ENCODE measurements around the gene GSTO2. TPM values are rescaled to one million over a fixed set of nuclear protein-coding genes. Genes with fewer than 3 reads are reported as not detected.
A peak's percentile ranks its signal among the peaks of the same experiment; 100 is the strongest.

The GSTO2 gene
- polyA plus RNA-seq, 3 donors = 27.9 to 49.0 (median 37.7) TPM

DNA sequence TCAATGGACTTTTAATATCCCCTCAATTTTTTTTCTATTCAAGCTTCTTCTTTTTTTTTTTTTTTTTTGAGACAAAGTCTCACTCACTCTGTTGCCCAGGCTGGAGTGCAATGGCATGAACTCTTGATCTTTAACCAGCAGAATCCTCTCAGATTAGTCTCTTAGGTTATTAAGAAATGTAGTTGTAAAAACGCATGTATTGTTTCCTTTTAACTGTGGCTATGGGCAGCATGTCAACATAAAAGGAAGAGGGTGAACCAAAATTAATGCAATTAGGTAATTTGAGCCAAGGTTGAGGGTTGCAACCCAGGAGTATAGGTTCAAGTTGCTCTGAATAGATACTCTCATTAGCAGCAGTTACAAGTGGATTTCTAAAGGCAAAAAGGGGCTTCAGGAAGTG lies 18.6 kb upstream of the GSTO2 start:
- no peak for DNase-seq

DNA sequence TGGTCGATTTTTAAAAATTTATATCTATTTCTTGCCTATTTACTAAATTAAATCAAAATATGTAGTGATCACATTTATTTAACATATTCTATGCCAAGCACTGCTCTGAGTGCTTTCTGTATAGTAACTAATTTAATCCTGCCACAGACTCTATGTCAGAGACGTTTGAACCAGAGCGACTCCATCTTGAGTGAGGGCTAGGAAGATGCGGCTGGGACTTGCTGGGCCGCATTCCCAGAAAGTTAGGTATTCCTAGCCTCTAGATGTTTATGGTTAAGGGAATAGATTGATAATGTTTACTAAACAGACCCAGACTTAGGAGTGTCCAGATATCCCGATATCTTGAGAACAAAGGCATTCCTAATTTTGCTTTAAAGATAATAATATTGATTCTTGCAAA lies 17.5 kb upstream of the GSTO2 start:
- no peak for DNase-seq

DNA sequence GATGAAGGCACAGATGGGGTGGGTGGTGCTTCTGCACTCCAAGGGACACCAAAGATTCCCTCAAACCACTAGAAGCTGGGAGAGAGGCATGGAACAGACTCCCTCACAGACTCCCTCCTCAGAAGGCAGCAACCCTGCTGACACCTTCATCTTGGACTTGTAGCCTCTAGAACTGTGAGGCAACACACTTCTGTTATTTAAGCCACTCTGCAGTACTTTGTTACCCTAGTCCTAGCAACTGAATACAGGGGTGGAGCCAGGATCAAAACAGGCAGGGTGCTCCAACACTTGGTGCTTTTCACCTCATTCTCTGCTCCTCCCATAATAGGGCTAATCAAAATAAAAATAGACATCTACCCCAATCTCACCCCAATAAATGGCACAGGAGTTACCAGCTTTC lies 16.6 kb upstream of the GSTO2 start:
- DNase-seq = no peak

DNA sequence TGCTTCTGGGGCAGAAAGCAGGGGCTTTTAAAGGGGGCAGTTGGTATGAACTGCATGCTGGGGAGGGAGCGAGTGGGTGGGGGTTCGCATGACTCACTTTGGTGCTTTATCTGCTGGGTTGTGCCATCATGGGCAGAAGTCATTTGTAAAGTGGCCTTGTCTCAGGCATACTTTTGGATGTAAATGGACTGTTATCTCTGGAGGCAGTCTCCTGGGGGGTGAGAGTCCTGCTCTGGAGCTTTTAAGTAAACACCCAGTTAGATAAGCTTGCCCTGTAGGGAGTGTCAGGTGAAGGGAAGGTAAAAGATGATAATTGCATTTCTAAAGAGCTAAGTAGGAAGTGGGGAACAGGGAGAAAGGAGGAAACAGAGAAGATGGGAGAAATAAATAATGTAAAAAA lies 15.9 kb upstream of the GSTO2 start:
- DNase-seq = no peak

DNA sequence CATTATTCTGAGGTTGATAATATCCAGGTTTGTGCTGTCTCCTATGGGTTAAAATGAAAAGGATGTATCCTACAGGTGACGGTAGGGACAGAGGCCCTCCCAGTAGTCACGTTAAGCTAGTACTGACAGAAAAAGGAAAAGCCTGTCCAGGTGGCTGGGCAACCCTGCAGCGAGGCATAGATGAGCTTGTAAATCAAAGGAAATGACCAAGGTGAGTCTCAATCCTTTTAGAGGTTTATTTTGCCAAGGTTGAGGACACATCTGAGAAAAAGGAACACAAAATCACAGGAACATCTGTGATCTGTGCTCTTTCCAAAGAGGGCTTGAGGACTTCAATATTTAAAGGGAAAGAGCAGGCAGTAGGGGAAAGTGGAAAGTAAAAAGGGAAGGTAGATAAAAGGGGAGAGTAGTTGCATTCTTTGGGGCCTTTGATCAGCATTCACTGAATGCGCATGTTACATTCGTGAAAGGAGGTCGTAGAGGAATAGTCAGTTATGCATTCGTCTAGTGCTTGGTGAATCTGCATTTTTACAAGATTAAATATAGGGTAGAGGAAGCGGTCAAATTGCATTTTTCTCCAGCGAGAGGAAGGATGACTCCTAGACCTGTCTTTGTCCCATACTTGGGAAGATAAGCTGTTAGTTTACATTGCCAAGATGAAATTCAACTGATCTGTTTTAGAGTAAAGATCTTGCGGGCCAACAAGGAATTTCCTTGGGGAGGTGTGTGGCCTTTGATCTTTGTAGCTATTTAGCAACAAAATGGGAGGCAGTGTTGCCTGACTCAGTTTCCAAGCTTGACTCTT lies 15.2 kb upstream of the GSTO2 start:
- DNase-seq = no peak

DNA sequence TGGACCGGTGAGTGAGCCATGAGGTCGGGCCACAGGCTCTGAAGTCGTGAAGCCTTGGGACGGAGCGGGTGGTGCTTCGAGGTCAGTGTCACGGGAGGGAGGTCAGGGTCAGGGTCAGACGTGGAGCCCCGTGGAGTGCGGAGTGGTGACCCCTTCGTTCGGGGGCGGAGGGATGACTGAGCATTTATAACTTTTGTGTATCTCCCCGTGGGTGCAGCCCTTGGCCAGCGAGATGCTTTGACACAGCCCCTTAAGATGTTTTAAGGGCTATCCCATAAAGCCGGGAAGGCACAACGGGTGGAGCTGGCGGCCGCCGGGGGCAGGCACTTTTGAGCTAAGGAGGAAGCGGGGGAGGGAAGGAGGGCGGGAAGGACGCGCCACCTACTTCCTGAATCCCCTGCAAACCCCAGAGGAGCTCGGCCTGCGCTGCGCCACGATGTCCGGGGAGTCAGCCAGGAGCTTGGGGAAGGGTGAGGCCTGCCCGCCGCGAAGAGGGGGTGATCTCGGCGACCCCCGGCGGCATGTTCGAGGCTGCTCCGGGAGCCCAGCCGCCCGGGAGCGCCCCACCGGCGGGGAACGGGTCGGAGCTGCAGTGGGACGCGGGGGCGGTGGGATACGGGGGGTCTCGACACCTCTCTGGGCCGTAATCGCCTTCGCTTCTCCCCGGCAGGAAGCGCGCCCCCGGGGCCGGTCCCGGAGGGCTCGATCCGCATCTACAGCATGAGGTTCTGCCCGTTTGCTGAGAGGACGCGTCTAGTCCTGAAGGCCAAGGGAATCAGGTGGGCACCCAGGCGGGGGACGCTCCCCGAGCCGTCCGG lies 14.3 kb upstream of the GSTO2 start, which contains the start of gene GSTO1:
Gene GSTO1, plus strand, starts transcription at position 400 of the 818 bp plus-strand sequence. Its CDS starts 37 bp downstream, at position 437.
- DNase-seq = peak; percentile 52

DNA sequence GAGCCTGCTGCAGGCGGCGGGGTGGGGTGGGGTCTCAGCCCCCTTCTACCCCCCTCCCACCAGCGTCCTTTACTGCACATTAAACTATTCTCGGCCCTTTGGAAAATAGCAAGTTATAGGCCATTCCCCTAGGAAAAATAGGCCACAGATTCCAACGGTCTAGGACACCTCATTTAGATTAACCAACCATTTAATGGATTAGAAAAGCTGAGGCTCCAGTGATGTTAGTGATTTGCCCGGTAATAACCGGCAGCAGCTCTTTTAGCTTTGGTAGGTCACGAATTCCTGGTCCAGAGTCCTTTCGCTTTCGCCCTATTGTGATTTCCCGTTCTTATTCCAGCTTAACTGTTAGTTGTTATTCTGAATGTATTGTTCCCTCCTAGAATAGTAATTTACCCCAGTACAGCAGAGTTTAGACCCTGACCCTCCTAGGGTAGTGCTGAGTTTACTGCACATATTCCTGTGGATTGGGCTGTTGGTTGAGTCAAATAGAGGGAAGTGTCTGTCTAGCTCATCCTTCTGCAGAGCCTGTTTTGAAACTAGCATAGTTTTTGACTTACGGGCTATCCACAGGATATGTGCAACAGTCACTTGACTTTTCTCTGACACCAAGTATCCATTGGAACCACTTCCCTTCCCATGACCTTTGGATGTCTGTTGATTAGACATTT lies 13.5 kb upstream of the GSTO2 start:
- no peak for DNase-seq

DNA sequence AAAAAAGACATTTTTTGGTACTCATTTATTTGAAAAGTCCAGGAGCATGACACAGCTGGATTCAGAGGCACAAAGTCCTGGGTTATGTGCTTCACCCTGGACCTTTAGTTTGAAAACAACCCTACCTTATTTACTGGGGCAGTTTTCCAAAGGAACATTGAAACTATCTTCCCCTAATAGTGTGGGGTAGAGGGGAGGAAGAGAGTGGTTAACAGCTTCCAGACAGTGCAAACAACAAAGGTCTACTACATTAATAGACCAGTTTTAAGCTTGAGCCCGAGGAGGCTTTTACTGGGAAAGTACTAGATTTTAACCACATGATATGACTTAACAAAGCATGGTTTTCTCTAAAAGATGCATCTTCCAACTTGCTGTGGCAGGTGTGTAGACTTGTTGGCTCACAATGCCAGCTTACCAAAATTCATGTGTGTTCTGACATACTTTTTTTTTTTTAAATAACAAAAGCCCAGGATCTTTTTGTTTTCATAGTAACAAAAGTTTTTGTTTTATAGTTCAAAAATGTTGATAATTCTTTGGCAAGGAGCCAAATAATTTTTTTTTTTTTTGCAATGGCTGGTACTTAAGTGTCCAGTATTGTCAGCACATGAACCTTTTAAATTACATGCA lies 12.5 kb upstream of the GSTO2 start:
- no peak for DNase-seq

DNA sequence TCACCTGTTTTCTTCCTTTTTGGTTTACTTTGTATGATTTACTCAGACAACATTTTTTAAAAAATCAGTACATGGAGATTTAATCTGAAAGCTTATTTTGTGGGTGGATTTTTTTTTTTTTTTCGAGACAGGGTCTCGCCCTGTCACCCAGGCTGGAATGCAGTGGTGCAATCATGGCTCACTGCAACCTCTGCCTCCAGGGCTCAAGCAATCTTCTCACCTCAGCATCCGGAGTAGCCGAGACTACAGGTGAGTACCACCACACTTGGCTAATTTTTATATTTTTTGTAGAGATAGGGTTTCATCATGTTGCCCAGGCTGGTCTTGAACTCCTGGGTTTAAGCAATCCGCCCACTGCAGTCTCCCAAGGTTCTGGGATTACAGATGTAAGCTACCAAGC lies 11.7 kb upstream of the GSTO2 start:
- no peak for DNase-seq

DNA sequence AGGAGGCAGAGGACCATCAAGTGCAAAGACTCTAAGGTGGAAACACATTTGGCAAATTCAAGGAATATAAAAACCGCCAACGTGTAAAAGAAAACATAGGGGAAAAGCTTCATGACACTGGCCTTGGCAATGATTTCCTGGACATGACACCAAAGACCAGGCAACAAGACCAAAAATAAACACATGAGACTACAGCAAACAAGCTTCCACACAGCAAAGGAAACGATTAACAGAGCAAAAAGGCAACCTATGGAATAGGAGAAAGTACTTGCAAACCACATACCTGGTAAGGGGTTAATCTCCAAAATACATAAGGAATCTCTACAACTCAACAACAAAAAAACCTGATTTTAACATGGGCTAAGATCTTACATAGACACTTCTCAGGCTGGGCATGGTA lies 10.8 kb upstream of the GSTO2 start:
- no peak for DNase-seq

DNA sequence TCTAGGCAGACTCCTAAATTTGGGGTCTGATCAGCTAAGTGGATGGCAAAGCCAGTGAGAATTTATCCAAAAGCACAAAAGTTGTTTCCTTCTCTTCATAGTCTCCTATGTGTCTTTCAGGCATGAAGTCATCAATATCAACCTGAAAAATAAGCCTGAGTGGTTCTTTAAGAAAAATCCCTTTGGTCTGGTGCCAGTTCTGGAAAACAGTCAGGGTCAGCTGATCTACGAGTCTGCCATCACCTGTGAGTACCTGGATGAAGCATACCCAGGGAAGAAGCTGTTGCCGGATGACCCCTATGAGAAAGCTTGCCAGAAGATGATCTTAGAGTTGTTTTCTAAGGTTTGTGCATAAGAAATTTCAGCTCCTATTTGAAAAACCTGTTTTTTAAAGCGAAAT lies 9.5 kb upstream of the GSTO2 start:
- no peak for DNase-seq

DNA sequence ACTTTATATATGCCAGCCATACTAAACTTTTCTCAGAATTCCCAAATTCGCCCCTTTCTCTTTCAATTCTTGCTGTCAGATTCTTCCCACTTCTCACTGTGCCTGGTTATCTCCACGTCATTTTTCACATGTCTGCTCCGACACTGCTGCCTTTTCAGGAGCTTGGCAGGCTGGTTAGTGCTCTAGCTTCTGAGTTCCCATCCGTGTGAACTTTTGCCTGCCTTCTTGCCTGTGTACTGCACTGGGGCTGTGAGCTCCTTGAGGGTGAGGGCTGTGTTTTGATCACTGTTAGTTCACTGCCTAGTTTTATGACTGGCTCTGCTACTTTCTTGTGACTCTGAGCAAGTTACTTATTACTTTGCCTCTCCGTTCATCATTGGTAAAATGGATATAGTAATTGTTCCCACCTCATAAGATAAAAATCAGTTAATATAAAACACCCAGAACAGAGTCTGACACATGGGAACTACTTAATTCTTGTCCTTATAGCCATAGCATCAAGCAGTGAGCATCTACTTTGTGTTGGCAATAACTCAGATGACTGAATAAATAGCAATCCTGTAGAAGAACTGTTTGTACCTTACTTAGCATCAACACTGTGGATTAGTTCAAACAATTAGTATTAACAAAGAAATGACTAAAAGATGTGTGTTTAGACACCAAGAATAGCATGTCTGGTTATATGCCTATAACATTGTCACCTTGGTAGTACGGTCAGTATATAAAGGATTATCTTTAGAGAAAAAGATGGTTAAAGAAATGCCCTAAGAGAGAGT lies 8.8 kb upstream of the GSTO2 start:
- no peak for DNase-seq

DNA sequence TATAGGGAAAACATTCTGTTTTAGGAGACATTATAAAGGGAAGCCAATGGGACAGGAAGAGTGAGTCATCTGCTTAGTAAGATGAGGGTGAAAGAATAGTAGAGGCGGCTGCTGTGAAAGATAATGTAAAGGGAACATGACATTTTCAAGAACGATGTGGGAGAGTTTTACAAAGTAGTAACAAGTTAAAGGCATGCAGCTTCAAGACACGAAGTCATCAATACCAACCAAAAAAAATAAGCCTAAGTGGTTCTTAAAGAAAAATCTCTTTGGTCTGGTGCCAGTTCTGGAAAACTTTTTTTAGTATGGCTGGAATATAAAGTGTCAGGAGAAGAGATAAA lies 8.2 kb upstream of the GSTO2 start:
- DNase-seq = no peak

DNA sequence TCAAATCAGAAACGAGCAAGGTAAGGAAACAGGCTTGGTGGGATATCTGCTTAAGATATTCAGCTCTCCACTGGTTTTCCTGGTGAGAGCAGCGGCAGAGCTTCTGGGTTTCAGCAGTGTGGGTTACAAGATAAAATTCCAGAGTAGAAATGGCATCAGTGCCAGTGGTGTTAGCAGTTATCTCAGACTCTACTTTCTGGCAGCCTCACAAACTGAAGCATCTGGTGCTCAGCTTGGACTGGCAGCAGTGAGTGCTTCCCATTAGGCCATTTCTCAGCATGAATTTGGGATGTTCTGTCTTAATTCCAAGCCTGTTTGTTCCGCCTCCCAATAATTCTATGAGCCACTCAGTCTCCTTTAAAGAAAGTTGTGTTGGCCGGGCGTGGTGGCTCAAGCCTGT lies 6.9 kb upstream of the GSTO2 start:
- DNase-seq = no peak

DNA sequence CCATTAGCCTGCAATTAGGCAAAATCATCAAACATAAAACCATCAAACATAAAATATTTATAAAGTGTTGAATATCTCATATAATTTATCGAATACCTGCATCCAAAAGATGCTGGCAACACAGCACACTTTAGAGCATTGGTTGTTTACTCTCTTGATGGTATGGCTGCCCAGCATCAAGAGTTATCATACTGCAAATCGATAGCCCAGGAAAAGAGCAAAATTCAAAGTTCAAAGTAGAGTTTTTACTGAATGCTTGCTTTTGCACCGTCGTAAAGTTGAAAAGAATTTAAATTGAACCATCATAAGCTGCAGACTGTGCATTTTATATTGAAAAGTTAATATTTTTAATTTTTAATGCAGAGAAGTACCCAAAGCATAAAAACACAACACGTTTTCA lies 4.2 kb upstream of the GSTO2 start:
- DNase-seq = no peak

DNA sequence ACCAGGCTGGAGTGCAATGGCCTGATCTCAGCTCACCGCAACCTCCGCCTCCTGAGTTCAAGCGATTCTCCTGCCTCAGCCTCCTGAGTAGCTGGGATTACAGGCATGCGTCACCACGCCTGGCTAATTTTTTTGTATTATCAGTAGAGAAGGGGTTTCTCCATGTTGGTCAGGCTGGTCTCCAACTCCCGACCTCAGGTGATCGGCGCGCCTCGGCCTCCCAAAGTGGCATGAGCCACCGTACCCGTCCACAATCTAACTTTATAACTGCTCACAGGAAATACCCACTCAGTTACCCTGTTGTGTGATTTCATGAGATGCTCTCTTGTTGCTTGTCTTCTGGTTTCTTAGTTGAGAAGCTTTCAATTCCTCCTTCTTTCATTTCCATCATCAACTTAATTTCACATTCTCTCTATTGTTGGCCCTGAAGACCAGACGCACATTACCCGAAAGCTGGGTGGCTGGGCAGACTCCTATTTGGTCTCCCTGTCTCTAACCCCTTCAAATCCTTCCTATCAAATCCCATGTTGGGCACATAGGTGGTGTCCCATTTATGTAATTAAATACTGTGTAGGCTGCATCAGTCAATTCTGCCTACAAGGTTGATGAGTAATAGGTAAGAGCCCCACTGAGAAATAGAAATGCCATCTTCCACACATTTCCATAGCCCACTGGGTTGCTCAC lies 1.1 kb upstream of the GSTO2 start:
- no peak for DNase-seq

DNA sequence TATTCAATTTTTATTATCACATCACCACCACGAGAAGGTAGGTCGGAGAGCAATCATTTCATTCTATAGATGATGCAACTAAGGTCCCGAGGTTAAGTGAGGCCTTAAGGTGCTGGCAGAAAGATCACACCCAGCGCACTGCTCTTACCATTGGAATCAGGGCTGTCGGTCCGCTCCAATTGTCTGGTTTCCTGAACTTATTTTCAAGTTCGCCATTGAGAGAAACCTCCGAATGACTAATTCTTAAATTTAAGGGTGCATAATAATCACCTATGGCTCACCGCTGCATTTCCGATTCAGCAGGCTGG lies 625 bp upstream of the GSTO2 start:
- DNase-seq = no peak

DNA sequence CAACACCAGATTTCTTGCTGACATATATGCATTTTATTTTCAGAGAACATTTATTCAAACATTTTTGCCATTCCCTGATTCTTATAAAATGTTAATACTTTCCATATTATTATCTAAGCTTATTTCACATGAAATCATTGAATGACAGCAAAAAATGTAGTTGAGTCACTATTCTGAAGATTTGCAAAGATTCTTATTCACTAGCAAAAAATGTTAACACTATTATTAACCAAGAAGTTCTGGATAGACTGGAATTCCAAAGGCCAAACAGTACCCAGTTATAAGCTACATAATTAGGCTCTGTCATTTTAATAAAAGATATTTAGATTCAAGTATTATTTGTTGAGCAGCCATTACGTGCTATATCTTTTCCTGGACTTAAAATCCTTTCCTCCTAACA lies 4.3 kb downstream of the GSTO2 start:
- no peak for DNase-seq

DNA sequence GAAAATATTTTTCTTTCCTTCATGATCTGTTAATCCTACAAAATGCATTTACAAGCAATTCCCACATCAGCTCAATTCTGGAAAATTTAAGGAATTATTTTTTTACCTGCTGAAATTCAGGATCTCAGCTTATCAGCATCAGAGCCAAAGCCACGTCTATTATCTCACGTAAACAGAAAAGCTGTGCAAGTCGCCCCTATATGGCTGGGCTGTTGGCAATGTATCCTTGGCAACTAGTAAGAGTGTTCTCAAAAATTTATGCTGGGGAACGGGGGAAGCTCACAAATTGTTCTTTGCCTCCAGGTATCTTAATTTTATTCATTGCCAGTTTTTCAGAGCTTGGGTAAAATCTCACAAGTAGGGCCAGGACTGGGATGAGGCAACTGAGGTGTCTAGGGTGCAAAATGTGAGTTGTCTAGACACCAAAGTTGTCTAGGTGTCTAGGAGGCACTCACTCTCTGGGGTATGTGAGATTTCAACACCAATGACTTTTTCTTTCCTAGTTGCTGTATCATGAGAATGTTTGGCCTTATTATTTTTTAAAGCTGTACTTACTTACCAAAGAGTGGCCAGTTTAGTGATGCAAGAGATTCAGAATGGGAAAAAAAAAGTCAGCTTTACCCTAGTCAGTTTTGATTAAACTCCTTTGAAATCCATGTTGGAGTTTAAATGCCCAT lies 5.1 kb downstream of the GSTO2 start:
- DNase-seq = no peak
